RWPE1 (cell line): Measurements from ENCODE around the gene CDC25B.

Experiments used
- CTCF ChIA-PET: fragments of 350-600 bp; sonication (Branson Sonifier 250); formaldehyde crosslinking; extraction: SDS; loops from one replicate; lab custom pipeline; 2021; lab: Yijun Ruan, JAX
- POLR2A ChIA-PET: fragments of 400-600 bp; formaldehyde crosslinking; extraction: SDS; loops from one replicate; lab custom pipeline; 2020; ENCODE audit warnings: antibody characterized with exemption; ENCODE audit not compliant: low non-redundant PET; lab: Yijun Ruan, JAX
- DNase-seq: peaks from one replicate; pipeline ENCODE4 v3.0.0; 2012; ENCODE audit warnings: low spot score
- H3K27ac ChIP-seq: fragments of 450-650 bp; 2 replicates; pipeline ENCODE4 v1.5.1; 2017
- TF ChIP-seq, protein P1 (sequence below): fragments of 450-650 bp; conservative IDR thresholded peaks from 2 replicates; pipeline ENCODE4 v1.5.1; 2017; ENCODE audit warnings: low read depth, mild to moderate bottlenecking

CDC25B gene

DNA sequence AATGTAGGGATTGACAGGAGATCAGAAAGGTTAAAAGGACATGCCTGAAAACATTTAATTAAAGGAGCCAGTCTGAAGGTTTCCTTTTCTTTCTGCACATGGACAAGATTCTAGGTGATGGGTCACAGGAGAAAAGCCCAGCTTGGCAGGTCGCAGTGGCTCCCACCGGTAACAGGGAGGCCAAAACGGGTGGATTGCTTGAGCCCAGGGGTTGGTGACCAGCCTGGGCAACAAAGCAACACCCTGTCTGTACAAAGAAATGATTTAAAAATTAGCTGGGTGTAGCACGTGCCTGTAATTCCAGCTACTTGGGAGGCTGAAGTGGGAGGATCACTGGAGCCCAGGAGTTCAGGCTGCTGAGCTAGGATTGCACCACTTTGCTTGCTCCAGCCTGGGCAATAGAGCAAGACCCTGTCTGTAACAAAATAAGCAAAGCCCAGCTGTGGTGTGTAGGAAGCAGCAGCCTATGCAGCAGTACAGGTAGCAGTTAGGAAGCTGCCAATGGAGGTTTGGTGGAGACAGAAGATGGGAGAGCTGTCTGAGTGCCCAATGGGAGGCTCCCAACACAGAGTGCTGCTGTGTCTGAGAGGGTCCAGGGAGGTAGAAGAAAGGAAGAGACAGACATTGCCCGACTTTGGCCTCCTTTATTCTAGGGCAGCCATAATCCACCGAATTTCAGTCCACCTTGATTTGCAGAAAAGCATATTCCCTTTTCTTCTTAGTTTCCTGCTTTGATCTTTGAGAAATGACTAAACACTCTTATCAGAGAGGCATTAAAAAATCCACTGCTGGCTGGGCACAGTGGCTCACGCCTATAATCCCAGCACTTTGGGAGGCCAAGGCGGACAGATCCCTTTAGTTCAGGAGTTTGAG, 17.1 kb downstream of the CDC25B start:
- TF ChIP-seq, protein P1, sequence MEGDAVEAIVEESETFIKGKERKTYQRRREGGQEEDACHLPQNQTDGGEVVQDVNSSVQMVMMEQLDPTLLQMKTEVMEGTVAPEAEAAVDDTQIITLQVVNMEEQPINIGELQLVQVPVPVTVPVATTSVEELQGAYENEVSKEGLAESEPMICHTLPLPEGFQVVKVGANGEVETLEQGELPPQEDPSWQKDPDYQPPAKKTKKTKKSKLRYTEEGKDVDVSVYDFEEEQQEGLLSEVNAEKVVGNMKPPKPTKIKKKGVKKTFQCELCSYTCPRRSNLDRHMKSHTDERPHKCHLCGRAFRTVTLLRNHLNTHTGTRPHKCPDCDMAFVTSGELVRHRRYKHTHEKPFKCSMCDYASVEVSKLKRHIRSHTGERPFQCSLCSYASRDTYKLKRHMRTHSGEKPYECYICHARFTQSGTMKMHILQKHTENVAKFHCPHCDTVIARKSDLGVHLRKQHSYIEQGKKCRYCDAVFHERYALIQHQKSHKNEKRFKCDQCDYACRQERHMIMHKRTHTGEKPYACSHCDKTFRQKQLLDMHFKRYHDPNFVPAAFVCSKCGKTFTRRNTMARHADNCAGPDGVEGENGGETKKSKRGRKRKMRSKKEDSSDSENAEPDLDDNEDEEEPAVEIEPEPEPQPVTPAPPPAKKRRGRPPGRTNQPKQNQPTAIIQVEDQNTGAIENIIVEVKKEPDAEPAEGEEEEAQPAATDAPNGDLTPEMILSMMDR, result no peak
- ChIA-PET CTCF (interaction anchor here (0.7 to 1.2 kb wide), 3 partner anchors 18 to 42 kb away, joined by 4 to 9 read pairs (median 4); no protein-coding TSS in a partner anchor), POLR2A (no interaction called here)
- no peak for DNase-seq
- peak overlapping the region; percentile 100 for H3K27ac ChIP-seq

DNA sequence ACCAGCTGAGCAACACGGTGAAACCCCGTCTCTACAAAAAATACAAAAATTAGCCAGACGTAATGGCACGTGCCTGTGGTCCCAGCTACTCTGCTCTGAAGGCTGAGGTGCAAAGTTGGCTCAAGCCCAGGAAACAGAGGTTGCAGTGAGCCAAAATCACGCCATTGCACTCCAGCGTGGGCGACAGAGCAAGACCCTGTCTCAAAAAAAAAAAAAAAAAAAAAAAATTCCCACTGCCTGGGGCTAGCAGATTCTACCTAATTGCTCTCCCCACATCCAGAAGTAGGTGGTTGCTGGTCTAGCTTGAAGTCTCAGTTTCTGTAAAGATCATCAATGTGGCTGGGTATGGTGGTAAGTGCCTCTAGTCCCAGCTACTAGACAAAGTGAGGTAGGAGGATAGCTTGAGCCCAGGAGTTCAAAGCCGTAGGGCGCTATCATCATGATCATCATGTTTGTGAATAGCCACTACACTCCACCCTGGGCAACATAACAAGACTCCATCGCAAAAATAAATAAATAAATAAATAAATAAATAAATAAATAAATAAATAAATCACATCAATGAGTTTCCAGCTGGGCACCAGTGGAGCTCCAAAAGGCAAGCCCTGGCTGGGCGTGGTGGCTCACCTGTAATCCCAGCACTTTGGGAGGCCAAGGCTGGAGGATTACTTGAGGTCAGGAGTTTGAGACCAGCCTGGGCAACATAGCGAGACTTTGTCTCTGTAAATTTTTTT, 17.9 kb downstream of the CDC25B start:
- POLR2A ChIA-PET, result interaction anchor here (0.7 kb wide), 2 partner anchors 23 to 336 kb away, joined by 3 read pairs; no protein-coding TSS in a partner anchor
- CTCF ChIA-PET, result interaction anchor here (0.6 to 1.1 kb wide), 2 partner anchors 18 to 330 kb away, joined by 3 to 4 read pairs; no protein-coding TSS in a partner anchor
- TF ChIP-seq, protein P1, result no peak
- peak overlapping the region; percentile 100 for H3K27ac ChIP-seq
- no peak for DNase-seq

DNA sequence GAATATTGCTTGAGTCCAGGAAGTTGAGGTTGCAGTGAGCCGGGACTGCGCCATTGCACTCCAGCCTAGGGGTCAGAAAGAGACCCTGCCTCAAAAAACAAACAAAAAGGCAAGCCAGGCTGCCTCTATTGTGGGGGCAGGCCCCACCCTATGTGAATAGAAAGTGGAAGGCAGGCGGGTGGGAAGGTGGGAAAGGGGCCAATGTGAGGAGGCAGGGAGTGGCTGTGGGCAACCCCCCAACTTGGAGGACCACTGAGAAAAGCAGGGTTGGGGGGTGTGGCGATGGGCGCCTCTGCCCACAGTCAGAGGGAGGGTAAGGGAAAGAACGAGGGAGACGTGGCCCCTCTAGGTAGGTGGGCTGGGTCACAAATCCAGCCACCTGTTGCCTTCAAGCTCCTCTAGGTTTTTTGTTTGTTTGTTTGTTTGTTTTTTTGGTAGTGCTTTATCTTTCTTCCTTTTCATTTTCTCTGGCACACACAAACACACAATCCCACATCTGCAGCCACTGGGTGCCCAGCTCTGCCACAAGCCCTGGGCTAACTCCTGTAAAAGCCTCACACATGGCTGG, 18.9 kb downstream of the CDC25B start:
- POLR2A ChIA-PET, result interaction anchor here (0.6 to 0.7 kb wide), 2 partner anchors 30 to 337 kb away, joined by 3 to 11 read pairs; no protein-coding TSS in a partner anchor
- TF ChIP-seq, protein P1, result no peak
- DNase-seq, result no peak
- CTCF ChIA-PET, result no interaction called here
- H3K27ac ChIP-seq, result peak overlapping the region; percentile 28

DNA sequence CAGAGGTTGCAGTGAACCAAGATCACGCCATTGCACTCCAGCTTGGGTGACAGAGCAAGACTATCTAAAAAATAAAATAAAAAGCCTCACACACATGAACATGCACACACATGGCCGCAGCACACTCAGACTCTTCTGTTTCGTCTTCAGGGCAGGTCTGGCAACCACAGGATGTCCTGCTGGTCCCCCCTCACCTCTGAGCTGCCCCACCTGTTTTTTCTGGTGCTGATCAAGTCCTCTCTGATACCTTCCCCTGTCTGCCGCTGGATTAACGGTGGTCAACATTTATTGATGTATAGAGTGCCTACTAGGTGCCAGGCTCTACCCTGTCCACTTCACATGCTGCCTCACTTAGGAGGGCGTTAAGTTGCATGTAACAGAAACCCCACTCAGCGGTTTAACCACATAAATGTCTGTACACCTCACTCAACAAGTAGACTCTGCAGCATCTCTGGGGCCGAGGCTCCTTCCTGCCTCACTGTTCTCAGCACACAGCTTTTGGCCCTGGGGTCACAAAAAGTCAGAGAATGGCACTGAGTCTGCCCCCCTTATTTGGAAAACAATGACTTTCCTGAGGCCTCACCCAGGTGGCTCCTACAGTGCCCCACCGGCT, 19.7 kb downstream of the CDC25B start:
- TF ChIP-seq, protein P1, result no peak
- peak overlapping the region; percentile 28 for H3K27ac ChIP-seq
- ChIA-PET POLR2A (no interaction called here), CTCF (no interaction called here)
- no peak for DNase-seq

DNA sequence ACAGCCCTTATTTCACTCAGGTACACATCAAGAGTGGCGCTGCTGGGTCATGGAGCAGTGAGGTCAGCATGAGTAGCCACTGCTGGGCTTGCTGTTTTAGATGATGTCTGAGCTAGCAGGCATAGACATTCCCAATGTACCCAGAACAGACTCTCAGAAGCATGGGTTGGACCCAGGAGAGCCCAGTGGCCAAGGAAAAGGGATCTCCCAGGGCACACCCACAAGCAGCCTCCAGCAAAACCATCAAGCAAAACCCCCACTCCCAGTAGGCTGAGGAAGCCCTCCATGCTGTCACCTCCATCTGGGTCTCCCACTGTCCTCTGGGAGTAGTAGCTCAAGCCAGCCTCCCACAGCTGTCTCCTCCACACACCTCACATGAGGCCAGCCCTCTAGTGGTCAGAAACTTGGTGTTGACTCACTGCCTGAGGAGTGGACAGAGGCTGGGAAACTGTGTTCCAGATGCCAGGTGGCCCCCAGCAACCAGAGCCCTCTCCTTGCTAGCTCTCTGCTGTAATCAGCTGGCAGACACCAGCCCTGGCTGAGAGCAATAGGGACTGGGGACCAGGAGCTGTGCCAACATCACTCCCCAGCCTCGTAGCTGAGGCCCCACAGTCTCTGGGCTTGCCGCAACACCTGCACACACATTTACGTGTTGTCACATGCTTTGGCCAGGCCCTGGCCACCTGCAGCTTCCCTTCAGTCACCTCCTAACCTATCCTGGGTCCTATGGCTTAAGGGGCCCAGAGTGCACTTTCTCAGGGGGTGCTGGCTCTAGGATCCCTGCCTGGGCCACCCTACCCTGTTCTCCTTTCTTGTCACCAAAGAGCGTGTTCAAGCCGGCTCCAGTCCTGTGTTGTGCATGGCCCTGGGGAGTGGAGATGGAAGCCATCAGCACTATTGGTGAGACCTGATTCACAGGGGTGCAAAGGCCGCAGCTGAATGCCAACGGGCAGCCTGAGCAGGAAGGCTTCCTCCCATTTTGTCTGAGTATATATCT, 22.3 kb downstream of the CDC25B start:
- TF ChIP-seq, protein P1, result peak; percentile 77
- peak; percentile 58 for DNase-seq
- ChIA-PET CTCF (interaction anchor here (0.6 to 3.1 kb wide), 14 partner anchors 9 to 548 kb away, joined by 3 to 17 read pairs (median 4); partner anchors contain the start of gene CDC25B), POLR2A (interaction anchor here (0.6 to 1.2 kb wide), 5 partner anchors 9 to 375 kb away, joined by 3 to 6 read pairs (median 4); no protein-coding TSS in a partner anchor)
- H3K27ac ChIP-seq, result peak overlapping the region; percentile 96
